GM12872 (cell line): ENCODE measurements around the gene MZF1.

Experiments used
- TF ChIP-seq, protein P1 (sequence below): IDR thresholded peaks from 3 replicates; pipeline ENCODE4 v1.5.1; 2011; ENCODE audit warnings: low read depth, mild to moderate bottlenecking, low read length, moderate library complexity; ENCODE audit not compliant: insufficient read depth

The MZF1 gene

DNA sequence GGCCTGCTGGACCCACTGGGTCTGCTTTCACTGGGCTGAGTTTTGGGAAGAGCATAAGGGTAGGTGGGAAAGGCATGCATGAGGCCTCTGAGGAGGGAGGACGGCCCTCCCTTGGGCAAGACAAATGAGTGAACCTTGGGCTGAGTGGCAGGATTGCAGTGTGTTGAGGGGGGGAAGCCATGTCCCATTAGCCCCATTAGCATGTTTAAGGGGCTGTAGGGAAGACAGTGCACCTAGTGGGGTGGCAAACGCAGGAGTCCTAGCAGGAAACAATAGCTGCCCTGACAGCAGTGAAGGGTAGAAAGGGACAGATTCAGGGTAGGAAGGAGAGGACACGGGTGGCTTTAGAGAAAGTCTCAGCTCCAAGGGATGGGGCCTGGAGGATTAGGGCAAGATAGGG, 50.4 kb downstream of the MZF1 start:
- TF ChIP-seq, protein P1, sequence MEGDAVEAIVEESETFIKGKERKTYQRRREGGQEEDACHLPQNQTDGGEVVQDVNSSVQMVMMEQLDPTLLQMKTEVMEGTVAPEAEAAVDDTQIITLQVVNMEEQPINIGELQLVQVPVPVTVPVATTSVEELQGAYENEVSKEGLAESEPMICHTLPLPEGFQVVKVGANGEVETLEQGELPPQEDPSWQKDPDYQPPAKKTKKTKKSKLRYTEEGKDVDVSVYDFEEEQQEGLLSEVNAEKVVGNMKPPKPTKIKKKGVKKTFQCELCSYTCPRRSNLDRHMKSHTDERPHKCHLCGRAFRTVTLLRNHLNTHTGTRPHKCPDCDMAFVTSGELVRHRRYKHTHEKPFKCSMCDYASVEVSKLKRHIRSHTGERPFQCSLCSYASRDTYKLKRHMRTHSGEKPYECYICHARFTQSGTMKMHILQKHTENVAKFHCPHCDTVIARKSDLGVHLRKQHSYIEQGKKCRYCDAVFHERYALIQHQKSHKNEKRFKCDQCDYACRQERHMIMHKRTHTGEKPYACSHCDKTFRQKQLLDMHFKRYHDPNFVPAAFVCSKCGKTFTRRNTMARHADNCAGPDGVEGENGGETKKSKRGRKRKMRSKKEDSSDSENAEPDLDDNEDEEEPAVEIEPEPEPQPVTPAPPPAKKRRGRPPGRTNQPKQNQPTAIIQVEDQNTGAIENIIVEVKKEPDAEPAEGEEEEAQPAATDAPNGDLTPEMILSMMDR, result no peak

DNA sequence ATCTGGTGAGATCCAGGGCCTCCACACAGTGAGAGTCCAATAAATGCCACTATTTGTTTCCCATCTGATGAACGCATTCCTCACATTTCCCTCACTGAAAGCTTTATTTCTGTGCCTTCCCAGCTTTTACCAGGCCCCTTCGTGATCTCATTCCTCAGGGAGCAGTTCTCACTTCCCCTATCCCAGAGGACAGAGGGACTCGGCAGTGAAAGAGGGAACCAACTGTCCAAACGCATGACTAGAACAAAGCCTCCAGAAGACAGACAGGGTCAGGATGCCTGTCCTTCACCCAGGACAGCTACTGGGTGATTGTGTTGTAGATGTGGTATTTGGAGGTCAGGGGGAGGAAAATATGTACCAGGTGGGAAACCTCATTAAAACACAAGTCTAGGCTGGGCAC, 51.5 kb downstream of the MZF1 start:
- TF ChIP-seq, protein P1, result no peak

DNA sequence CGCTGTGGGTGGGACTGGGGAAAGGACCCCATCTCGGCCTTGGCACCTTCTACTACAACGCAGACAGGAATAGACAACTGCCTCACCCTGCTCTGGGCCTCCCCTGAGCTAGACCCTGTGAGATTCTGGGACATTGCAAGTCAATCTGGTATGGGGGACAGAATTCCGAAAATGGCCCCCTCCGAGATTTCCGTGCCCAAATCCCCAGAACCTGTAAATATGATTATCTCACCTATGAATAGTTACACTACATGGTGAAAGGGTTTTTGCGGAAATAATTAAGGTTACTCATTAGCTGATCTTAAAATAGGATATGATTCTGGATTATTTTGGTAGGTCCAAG, 52.9 kb downstream of the MZF1 start:
- TF ChIP-seq, protein P1, result no peak

DNA sequence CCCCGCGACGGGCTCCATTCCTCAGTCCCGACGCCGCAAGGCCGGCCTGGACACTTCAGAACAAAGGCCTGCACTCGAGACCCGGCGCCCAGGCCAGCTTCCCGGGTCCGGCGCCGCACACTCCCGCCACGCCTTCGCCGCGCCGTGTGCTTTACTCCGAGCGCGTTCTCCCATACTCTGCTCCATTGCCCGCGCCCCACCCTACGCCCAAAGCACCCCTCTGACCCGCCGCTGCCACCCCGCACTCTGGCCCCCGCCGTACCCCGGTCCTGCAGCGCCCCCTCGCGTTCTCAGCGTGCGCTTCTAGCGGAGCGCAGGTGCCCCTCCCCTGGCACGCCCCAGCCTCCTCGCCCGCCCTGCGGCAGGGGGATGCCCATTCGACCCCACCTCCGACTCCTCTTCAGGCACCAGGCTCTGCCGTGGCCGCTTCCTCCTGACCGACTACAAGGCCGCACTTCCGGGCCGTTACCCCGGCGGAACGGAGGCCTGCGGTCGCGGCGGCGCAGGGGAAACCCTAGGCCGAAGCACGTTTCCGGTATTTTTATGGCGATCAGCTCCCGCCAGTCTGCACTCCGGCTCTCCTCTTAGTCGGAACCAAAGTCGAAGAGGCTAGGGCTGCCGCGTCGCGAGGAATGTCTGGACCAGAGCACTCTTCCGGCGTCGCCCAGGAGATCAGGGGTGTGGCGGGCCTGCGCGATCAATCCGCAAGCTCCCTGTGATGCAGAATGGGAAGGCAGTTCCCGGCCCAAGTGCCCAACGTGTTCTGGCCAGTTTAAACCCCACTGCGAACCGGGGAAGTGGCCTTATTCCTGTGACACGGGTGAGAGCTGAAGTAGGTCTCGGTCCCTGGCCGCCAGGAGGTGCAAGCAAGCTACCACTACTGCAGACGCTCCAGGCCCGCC, 53.5 kb downstream of the MZF1 start, which contains the start of gene ZBTB45:
Gene ZBTB45, minus strand, starts transcription at position 456 of the 902 bp plus-strand sequence. CDS start 2,137 bp downstream, outside the sequence.
- TF ChIP-seq, protein P1, result peak; percentile 81

DNA sequence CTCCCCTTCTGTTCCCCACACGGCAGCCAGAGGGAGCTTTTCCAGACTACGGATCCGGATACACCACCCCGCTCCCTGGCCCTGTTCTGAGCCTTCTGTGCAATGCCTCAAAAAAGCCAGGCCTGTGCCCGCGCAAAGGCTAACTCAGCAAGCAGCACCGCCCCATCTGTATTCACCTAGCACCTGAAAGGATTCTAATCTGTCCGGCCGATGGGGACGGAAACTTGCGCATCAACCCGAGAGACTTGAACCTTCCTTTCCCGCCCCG, 54.1 kb downstream of the MZF1 start:
- TF ChIP-seq, protein P1, result peak; percentile 59

DNA sequence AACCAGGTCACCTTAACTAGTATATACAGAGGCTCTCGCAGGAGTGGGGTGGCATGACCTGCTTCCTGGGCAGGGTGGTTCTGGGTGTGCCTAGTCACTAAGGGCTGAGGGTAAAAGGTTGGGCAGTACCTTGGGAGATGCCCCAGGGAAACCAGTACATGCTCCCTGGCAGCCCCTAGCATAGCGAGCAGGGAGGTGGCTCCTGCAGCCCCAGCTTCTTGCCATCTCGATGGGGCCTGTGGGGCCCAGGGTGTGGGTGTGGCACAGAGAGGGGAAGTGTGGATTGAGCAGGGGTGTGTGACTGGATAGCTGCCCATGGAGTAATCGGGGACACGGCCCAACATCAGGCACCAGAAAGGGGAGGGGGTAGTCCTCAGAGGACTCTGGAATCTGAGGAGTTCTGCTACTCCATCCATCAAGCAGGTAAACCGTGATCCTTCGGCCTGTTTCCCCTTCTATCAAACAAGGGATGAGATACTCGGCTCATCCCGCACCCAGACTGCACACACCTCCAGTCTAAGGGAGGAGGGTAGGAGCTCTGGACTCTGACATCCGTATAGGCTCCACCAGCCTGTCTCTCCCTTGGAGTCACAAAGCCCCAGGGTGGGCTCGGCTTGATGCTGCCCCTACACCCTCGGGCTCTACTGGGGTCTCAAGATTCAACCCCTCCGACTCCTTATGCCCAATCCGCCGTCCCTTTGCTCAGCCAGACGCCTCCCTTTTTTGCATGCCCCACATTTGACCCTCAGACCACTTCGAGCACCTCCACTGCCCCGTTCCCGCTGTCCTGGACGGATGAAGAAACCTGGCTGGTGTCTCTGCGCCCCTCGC, 54.7 kb downstream of the MZF1 start:
- TF ChIP-seq, protein P1, result no peak
